ENCODE results near the gene FOXQ1. TPM values are rescaled to one million over a fixed set of nuclear protein-coding genes. Genes with fewer than 3 reads are reported as not detected.

FOXQ1 gene
- total RNA-seq, 1 donor from 2014 or later: not detected

DNA sequence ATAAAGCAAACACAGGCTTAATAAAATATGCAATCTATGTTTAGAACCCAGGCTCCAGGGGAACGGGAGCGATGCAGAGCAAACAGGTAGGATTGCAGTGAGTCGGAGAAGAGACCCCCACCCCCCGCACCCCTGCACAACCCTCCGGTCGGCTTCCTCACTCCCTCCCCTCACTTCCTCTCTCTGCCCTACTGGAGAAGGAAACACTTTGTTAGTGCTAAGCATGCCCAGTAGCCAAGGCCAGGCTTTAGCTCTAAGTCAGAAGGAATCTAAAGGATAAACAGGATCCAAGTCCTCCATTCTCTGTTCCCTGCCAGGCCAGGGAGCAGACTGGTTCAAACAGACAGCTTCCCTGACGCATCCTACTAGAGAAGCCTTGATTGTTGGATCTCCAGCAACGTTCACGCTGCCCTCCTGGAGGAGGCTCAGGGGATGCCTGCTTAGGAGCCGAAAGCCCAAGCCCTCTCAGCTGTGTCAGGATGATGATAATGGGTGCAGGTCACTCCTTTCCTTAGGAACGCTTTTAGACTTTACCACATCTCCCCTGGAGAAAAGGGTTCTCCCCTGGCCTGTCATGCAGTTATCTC, 14.7 kb downstream of the FOXQ1 start:
- H3K27ac Mint-ChIP-seq (ENCODE audit: unreplicated experiment): no peak overlapping the region
- peaks cover 9% of the 10 kb centered on the region for H3K4me1 Mint-ChIP-seq (ENCODE audit: low read depth)
- TF ChIP-seq, protein P1, sequence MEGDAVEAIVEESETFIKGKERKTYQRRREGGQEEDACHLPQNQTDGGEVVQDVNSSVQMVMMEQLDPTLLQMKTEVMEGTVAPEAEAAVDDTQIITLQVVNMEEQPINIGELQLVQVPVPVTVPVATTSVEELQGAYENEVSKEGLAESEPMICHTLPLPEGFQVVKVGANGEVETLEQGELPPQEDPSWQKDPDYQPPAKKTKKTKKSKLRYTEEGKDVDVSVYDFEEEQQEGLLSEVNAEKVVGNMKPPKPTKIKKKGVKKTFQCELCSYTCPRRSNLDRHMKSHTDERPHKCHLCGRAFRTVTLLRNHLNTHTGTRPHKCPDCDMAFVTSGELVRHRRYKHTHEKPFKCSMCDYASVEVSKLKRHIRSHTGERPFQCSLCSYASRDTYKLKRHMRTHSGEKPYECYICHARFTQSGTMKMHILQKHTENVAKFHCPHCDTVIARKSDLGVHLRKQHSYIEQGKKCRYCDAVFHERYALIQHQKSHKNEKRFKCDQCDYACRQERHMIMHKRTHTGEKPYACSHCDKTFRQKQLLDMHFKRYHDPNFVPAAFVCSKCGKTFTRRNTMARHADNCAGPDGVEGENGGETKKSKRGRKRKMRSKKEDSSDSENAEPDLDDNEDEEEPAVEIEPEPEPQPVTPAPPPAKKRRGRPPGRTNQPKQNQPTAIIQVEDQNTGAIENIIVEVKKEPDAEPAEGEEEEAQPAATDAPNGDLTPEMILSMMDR (IDR thresholded peaks at IDR 0.05): no peak
- no peak overlapping the region for H3K4me3 Mint-ChIP-seq (ENCODE audit: unreplicated experiment)
- peaks cover 2% of the 10 kb centered on the region for H3K36me3 Mint-ChIP-seq (ENCODE audit: low read depth)
- peaks cover 17% of the 10 kb centered on the region for H3K9me3 Mint-ChIP-seq (ENCODE audit: low read depth)
- H3K27me3 Mint-ChIP-seq (ENCODE audit: low read depth): peaks cover 9% of the 10 kb centered on the region
- no peak for DNase-seq (ENCODE audit: low spot score)

DNA sequence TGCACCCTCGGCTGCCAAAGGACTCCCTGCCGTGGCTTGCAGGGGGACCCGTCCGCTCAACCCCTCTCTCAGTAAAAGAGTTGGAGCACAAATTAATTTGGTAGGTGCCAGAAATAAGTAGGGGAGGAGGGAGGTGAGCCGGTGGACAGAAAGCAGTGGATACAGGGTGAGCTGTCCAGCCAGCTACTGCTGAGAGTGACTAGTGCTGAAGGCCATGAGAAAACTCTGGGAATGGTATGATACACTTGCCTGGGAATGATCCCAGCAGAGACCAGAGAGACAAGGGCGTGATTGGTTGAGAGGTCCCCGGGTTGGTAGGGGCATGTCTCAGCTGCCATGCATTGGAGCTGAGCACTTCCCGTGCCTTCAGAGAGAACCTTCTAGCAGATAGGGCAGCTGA, 15.7 kb downstream of the FOXQ1 start:
- H3K9me3 Mint-ChIP-seq (ENCODE audit: low read depth): peaks cover 17% of the 10 kb centered on the region
- DNase-seq (ENCODE audit: low spot score): no peak
- peaks cover 3% of the 10 kb centered on the region for H3K4me1 Mint-ChIP-seq (ENCODE audit: low read depth)
- peaks cover 2% of the 10 kb centered on the region for H3K36me3 Mint-ChIP-seq (ENCODE audit: low read depth)
- H3K27me3 Mint-ChIP-seq (ENCODE audit: low read depth): peaks cover 9% of the 10 kb centered on the region
- no peak overlapping the region for H3K4me3 Mint-ChIP-seq (ENCODE audit: unreplicated experiment)
- TF ChIP-seq, protein P1 (IDR thresholded peaks at IDR 0.05): no peak
- no peak overlapping the region for H3K27ac Mint-ChIP-seq (ENCODE audit: unreplicated experiment)

- DNase-seq (ENCODE audit: low spot score): no peak
- H3K4me1 Mint-ChIP-seq (ENCODE audit: low read depth): no peaks in the 10 kb centered on the region
- H3K27ac Mint-ChIP-seq (ENCODE audit: unreplicated experiment): no peak overlapping the region
- TF ChIP-seq, protein P1 (IDR thresholded peaks at IDR 0.05): no peak
- peaks cover 13% of the 10 kb centered on the region for H3K27me3 Mint-ChIP-seq (ENCODE audit: low read depth)
- peaks cover 2% of the 10 kb centered on the region for H3K36me3 Mint-ChIP-seq (ENCODE audit: low read depth)
- no peak overlapping the region for H3K4me3 Mint-ChIP-seq (ENCODE audit: unreplicated experiment)
- peaks cover 17% of the 10 kb centered on the region for H3K9me3 Mint-ChIP-seq (ENCODE audit: low read depth)
These were observed 16.4 kb downstream of the FOXQ1 start for GRCh38 chr6:1328129-1328800.

DNA sequence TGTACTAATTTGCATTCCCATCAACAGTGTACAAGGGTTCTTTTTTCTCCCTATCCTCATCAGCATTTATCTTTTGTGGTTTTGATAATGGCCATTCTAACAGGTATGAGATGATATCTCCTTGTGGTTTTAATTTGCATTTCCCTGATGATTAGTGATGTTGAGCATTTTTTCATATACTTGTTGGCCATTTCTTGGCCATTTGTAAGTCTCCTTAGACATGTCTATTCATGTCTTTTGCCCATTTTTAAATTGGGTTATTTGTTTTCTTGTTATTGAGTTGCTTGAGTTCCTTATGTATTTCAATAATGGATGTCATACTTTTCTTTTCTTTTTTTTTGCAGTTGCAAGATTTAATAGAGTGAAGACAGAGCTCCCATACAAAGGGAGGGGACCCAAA, 17.8 kb downstream of the FOXQ1 start:
- H3K27ac Mint-ChIP-seq (ENCODE audit: unreplicated experiment): no peak overlapping the region

DNA sequence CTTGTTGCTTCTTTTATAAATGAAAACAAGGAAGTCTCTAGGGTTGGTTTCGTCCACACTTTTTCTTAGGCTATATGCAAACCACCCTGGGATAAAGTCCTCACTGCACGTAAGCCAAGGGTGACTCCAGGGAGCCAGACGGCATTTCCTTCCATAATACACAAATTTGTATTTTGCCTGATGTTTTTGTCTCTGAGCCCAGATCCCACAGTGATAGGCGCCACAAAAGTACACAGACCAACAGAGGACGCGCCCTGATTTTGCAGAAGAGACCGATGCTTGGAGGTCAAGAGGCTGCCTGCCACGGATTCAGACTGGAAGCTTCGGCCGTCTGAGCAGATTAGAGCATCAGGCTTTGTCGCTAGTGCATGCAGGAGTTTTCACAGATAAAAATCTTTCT, 22.8 kb downstream of the FOXQ1 start:
- Mint-ChIP-seq H3K4me1 (ENCODE audit: low read depth) (peaks cover 4% of the 10 kb centered on the region), H3K36me3 (ENCODE audit: low read depth) (peaks cover 2% of the 10 kb centered on the region), H3K4me3 (ENCODE audit: unreplicated experiment) (no peak overlapping the region), H3K27me3 (ENCODE audit: low read depth) (peaks cover 21% of the 10 kb centered on the region), H3K9me3 (ENCODE audit: low read depth) (peaks cover 11% of the 10 kb centered on the region), H3K27ac (ENCODE audit: unreplicated experiment) (no peak overlapping the region)
- DNase-seq (ENCODE audit: low spot score): no peak
- TF ChIP-seq, protein P1 (IDR thresholded peaks at IDR 0.05): no peak

More for the DNA sequence above, 17.8 kb downstream of the FOXQ1 start:
- H3K4me1 Mint-ChIP-seq (ENCODE audit: low read depth): no peaks in the 10 kb centered on the region
- no peak overlapping the region for H3K4me3 Mint-ChIP-seq (ENCODE audit: unreplicated experiment)
- no peak for DNase-seq (ENCODE audit: low spot score)
- H3K27me3 Mint-ChIP-seq (ENCODE audit: low read depth): peaks cover 16% of the 10 kb centered on the region
- TF ChIP-seq, protein P1 (IDR thresholded peaks at IDR 0.05): no peak
- peaks cover 17% of the 10 kb centered on the region for H3K9me3 Mint-ChIP-seq (ENCODE audit: low read depth)
- H3K36me3 Mint-ChIP-seq (ENCODE audit: low read depth): peaks cover 2% of the 10 kb centered on the region
